D721Med (cell line): ENCODE results near the gene NVL.

Experiments used
- DNase-seq: peaks from one replicate; pipeline ENCODE4 v3.0.0; 2011; ENCODE audit warnings: low spot score; ENCODE audit not compliant: insufficient read length
- FAIRE-seq: peaks from 2 replicates; lab custom pipeline; 2011; peaks lifted over from hg19 to GRCh38; lab: Jason Lieb, UNC
- CTCF ChIP-seq: IDR thresholded peaks from 2 replicates; pipeline ENCODE4 v1.5.1; 2012; ENCODE audit warnings: mild to moderate bottlenecking, control low read depth; ENCODE audit not compliant: insufficient read depth; ENCODE audit errors: missing control alignments

Gene NVL

GRCh38 chr1:224234017-224234416 lies 96.0 kb downstream of the NVL start:
- no peak for DNase-seq
- no peak for FAIRE-seq
- TF ChIP-seq CTCF: no peak

GRCh38 chr1:224226849-224227502 lies 103.0 kb downstream of the NVL start:
- FAIRE-seq: no peak
- no peak for TF ChIP-seq CTCF

GRCh38 chr1:224223819-224224714 lies 105.9 kb downstream of the NVL start:
- TF ChIP-seq CTCF: no peak
- no peak for DNase-seq
- no peak for FAIRE-seq

More at GRCh38 chr1:224226849-224227502, 103.0 kb downstream of the NVL start:
- no peak for DNase-seq

GRCh38 chr1:224219612-224220059 lies 110.3 kb downstream of the NVL start:
- FAIRE-seq (no peak), DNase-seq (no peak)
- TF ChIP-seq CTCF: no peak

- DNase-seq: no peak
- no peak for FAIRE-seq
- TF ChIP-seq CTCF: no peak
Measured at GRCh38 chr1:224219011-224219611, 110.9 kb downstream of the NVL start.

- FAIRE-seq (no peak), DNase-seq (no peak)
- TF ChIP-seq CTCF: no peak
Measured at GRCh38 chr1:224217655-224218623, 112.0 kb downstream of the NVL start.
